ENCODE data around the gene NIPAL1. TPM values are rescaled to one million over a fixed set of nuclear protein-coding genes. Genes with fewer than 3 reads are reported as not detected.

Gene NIPAL1
- total RNA-seq, 4 donors from 2014 or later = 5.0 to 26.3 (median 13.8) TPM

GRCh38 chr4:48017108-48017571 lies 568 bp downstream of the NIPAL1 start:
- Histone ChIP-seq H3K4me3 (peak overlapping the region; percentile 46 to 81 (median 70)), H3K36me3 (no peaks in the 10 kb centered on the region), H3K27ac (peak overlapping the region in 3 of 4 donors; percentile 69 to 96 (median 86)), H3K4me1 (peaks cover 0 to 11% (median 2%) of the 10 kb centered on the region in 4 donors), H3K27me3 (no peaks in the 10 kb centered on the region), H3K9me3 (no peaks in the 10 kb centered on the region)
- no peak for TF ChIP-seq CTCF (IDR thresholded peaks at IDR 0.05)
- TF ChIP-seq POLR2A (IDR thresholded peaks at IDR 0.05) = no peak
- peak in 2 of 3 donors; percentile 78 to 81 for DNase-seq

GRCh38 chr4:48018112-48018511 lies 1.5 kb downstream of the NIPAL1 start:
- Histone ChIP-seq H3K9me3 (no peaks in the 10 kb centered on the region), H3K27ac (no peak overlapping the region), H3K4me3 (peak overlapping the region in 1 of 4 donors; percentile 70), H3K36me3 (no peaks in the 10 kb centered on the region), H3K4me1 (peaks cover 0 to 16% (median 2%) of the 10 kb centered on the region in 4 donors), H3K27me3 (no peaks in the 10 kb centered on the region)
- no peak for DNase-seq
- TF ChIP-seq CTCF (IDR thresholded peaks at IDR 0.05) (no peak), POLR2A (IDR thresholded peaks at IDR 0.05) (no peak)

GRCh38 chr4:48021100-48021499 lies 4.5 kb downstream of the NIPAL1 start:
- TF ChIP-seq POLR2A (IDR thresholded peaks at IDR 0.05) = no peak
- TF ChIP-seq CTCF (IDR thresholded peaks at IDR 0.05) = no peak
- Histone ChIP-seq H3K9me3 (no peaks in the 10 kb centered on the region), H3K36me3 (no peaks in the 10 kb centered on the region), H3K4me1 (peaks cover 0 to 16% (median 0%) of the 10 kb centered on the region in 4 donors), H3K4me3 (no peak overlapping the region), H3K27ac (peak overlapping the region in 1 of 4 donors; percentile 55), H3K27me3 (no peaks in the 10 kb centered on the region)
- no peak for DNase-seq

- H3K27ac ChIP-seq = peak overlapping the region in 2 of 4 donors; percentile 3 to 55
- TF ChIP-seq CTCF (IDR thresholded peaks at IDR 0.05) (no peak), POLR2A (IDR thresholded peaks at IDR 0.05) (no peak)
- H3K4me1 ChIP-seq = peaks cover 0 to 14% (median 0%) of the 10 kb centered on the region in 4 donors
- no peaks in the 10 kb centered on the region for H3K27me3 ChIP-seq
- no peak for DNase-seq
- no peaks in the 10 kb centered on the region for H3K9me3 ChIP-seq
- no peak overlapping the region for H3K4me3 ChIP-seq
- H3K36me3 ChIP-seq = no peaks in the 10 kb centered on the region
Observed at GRCh38 chr4:48022192-48022799, 5.7 kb downstream of the NIPAL1 start.

- no peaks in the 10 kb centered on the region for H3K36me3 ChIP-seq
- H3K4me3 ChIP-seq = no peak overlapping the region
- H3K27ac ChIP-seq = no peak overlapping the region
- peaks cover 0 to 12% (median 0%) of the 10 kb centered on the region in 4 donors for H3K4me1 ChIP-seq
- H3K27me3 ChIP-seq = no peaks in the 10 kb centered on the region
- no peak for TF ChIP-seq POLR2A (IDR thresholded peaks at IDR 0.05)
- TF ChIP-seq CTCF (IDR thresholded peaks at IDR 0.05) = no peak
- no peak for DNase-seq
- no peaks in the 10 kb centered on the region for H3K9me3 ChIP-seq
Observed at GRCh38 chr4:48024522-48024921, 8.0 kb downstream of the NIPAL1 start.
